H1 (cell line): ENCODE results near the gene KCNE4. TPM values are rescaled to one million over a fixed set of nuclear protein-coding genes. Genes with fewer than 3 reads are reported as not detected.

Experiments
- CTCF ChIA-PET: fragments of 300-600 bp; sonication (Branson Sonifier 250); formaldehyde crosslinking; loops from one replicate; lab custom pipeline; 2021; ENCODE audit not compliant: partially characterized antibody; lab: Charles Lee
- POLR2A ChIA-PET: fragments of 300-600 bp; sonication (Branson Sonifier 250); formaldehyde crosslinking; loops from one replicate; lab custom pipeline; 2021; ENCODE audit warnings: inconsistent platforms; ENCODE audit not compliant: partially characterized antibody; lab: Charles Lee
- DNase-seq, 2 experiments: peaks; one replicate each; pipeline versions ENCODE4 v3.0.0 to v3.0.0-alpha.2; 2010 to 2022; ENCODE audit warnings: low spot score in 2 of 2, low read depth in 1 of 2, mixed read lengths in 1 of 2
- FAIRE-seq: peaks from 2 replicates; lab custom pipeline; 2011; peaks lifted over from hg19 to GRCh38; lab: Jason Lieb, UNC
- H2AFZ ChIP-seq: 2 replicates; pipeline ENCODE4 v1.8.1; 2012; ENCODE audit warnings: low read length, inconsistent platforms
- H2AK5ac ChIP-seq: 2 replicates; pipeline ENCODE4 v1.6.1; 2013; ENCODE audit warnings: low read depth, low read length
- H2BK120ac ChIP-seq: replicated peaks from 2 replicates; pipeline ENCODE3; 2013; ENCODE audit warnings: low read depth, low read length, inconsistent platforms
- H2BK12ac ChIP-seq: 2 replicates; pipeline ENCODE4 v1.6.1; 2013; ENCODE audit warnings: low read depth, low read length
- H2BK15ac ChIP-seq: 2 replicates; pipeline ENCODE4 v1.6.1; 2013; ENCODE audit warnings: low read length
- H2BK20ac ChIP-seq: 2 replicates; pipeline ENCODE4 v1.6.1; 2013; ENCODE audit warnings: low read length
- H2BK5ac ChIP-seq: 2 replicates; pipeline ENCODE4 v1.6.1; 2013; ENCODE audit warnings: low read depth, low read length
- H3K14ac ChIP-seq: 2 replicates; pipeline ENCODE4 v1.6.1; 2013; ENCODE audit warnings: inconsistent platforms; ENCODE audit not compliant: insufficient read length
- H3K18ac ChIP-seq: 2 replicates; pipeline ENCODE4 v1.6.1; 2013; ENCODE audit warnings: low read length; ENCODE audit errors: extremely low read depth
- H3K23ac ChIP-seq: 2 replicates; pipeline ENCODE4 v1.6.1; 2013; ENCODE audit warnings: inconsistent platforms; ENCODE audit not compliant: insufficient read length
- H3K23me2 ChIP-seq: 2 replicates; pipeline ENCODE4 v1.6.1; 2013; ENCODE audit warnings: low read depth, low read length
- H3K27ac ChIP-seq: 2 replicates; pipeline ENCODE4 v1.6.1; 2011; ENCODE audit warnings: low read depth, low read length, inconsistent platforms
- H3K27me3 ChIP-seq, 4 experiments: replicated peaks in 1 of 4; 1 replicate in 1 of 4; 2 replicates in 3 of 4; pipeline versions ENCODE4 v1.6.1 to v1.8.1; 2011 to 2013; ENCODE audit warnings: low read length in 3 of 4, mild to moderate bottlenecking in 3 of 4, inconsistent platforms in 2 of 4, mixed read lengths in 2 of 4, moderate library complexity in 1 of 4; ENCODE audit not compliant: control insufficient read depth in 3 of 4, insufficient read depth in 3 of 4; ENCODE audit errors: extremely low read depth in 1 of 4
- H3K36me3 ChIP-seq, 4 experiments: 2 replicates each; pipeline versions ENCODE4 v1.6.1 to v1.8.1; 2011 to 2013; ENCODE audit warnings: mild to moderate bottlenecking in 4 of 4, low read length in 3 of 4, moderate library complexity in 2 of 4, control low read depth in 1 of 4, inconsistent platforms in 1 of 4; ENCODE audit not compliant: insufficient read depth in 4 of 4, control insufficient read depth in 2 of 4
- H3K4ac ChIP-seq: replicated peaks from 2 replicates; pipeline ENCODE3; 2013; ENCODE audit warnings: low read length, low read depth, mixed read lengths, inconsistent platforms; ENCODE audit not compliant: insufficient read length
- H3K4me1 ChIP-seq, 4 experiments: replicated peaks in 1 of 4; 1 replicate in 1 of 4; 2 replicates in 3 of 4; pipeline versions ENCODE4 v1.6.1 to v1.8.1; 2011 to 2013; ENCODE audit warnings: low read length in 3 of 4, inconsistent platforms in 2 of 4, mixed read lengths in 1 of 4; ENCODE audit not compliant: insufficient read depth in 4 of 4, control insufficient read depth in 3 of 4
- H3K4me2 ChIP-seq, 2 experiments: 2 replicates each; pipeline versions ENCODE4 v1.6.1 to v1.8.1; 2011 to 2013; ENCODE audit warnings: low read depth in 2 of 2, low read length in 2 of 2, control low read depth in 1 of 2, inconsistent platforms in 1 of 2, mild to moderate bottlenecking in 1 of 2; ENCODE audit not compliant: insufficient read depth in 1 of 2
- H3K4me3 ChIP-seq, 4 experiments: fragments of 200-600, 300-600 bp in 1 of 4; sonication (generic), shearing (Covaris generic), sonication (Bioruptor Twin) in 1 of 4; 2 replicates each; pipeline versions ENCODE4 v1.5.1 to v1.8.1; 2011 to 2016; ENCODE audit warnings: low read length in 4 of 4, low read depth in 3 of 4, control low read depth in 2 of 4, inconsistent platforms in 2 of 4, mild to moderate bottlenecking in 2 of 4, mixed read lengths in 1 of 4, moderate library complexity in 1 of 4; ENCODE audit not compliant: insufficient read depth in 2 of 4; ENCODE audit errors: extremely low read depth in 1 of 4
- H3K56ac ChIP-seq: replicated peaks from 2 replicates; pipeline ENCODE3; 2013; ENCODE audit warnings: low read depth, mild to moderate bottlenecking, mixed read lengths, low read length, inconsistent platforms; ENCODE audit not compliant: insufficient read length
- H3K79me1 ChIP-seq: 2 replicates; pipeline ENCODE4 v1.6.1; 2013; ENCODE audit warnings: low read depth, low read length, control low read depth
- H3K79me2 ChIP-seq, 2 experiments: 2 replicates each; pipeline versions ENCODE4 v1.6.1 to v1.8.1; 2012 to 2013; ENCODE audit warnings: low read length in 2 of 2, mild to moderate bottlenecking in 2 of 2, inconsistent platforms in 1 of 2; ENCODE audit not compliant: insufficient read depth in 2 of 2, control insufficient read depth in 1 of 2
- H3K9ac ChIP-seq, 4 experiments: replicated peaks in 1 of 4; 1 replicate in 1 of 4; 2 replicates in 3 of 4; pipeline versions ENCODE4 v1.6.1 to v1.8.1; 2011 to 2013; ENCODE audit warnings: low read depth in 3 of 4, low read length in 3 of 4, control low read depth in 2 of 4, mild to moderate bottlenecking in 2 of 4, moderate library complexity in 2 of 4, inconsistent platforms in 1 of 4; ENCODE audit errors: extremely low read depth in 1 of 4
- H3K9me3 ChIP-seq, 2 experiments: 2 replicates each; pipeline versions ENCODE4 v1.6.1 to v1.8.1; 2012 to 2013; ENCODE audit warnings: mild to moderate bottlenecking in 2 of 2, moderate library complexity in 2 of 2, control low read depth in 1 of 2, inconsistent platforms in 1 of 2, low read depth in 1 of 2, low read length in 1 of 2, mixed read lengths in 1 of 2; ENCODE audit not compliant: insufficient read depth in 2 of 2
- H4K20me1 ChIP-seq, 2 experiments: replicated peaks in 1 of 2; 2 replicates each; pipeline versions ENCODE3 to v1.8.1; 2011 to 2013; ENCODE audit warnings: inconsistent platforms in 2 of 2, low read length in 2 of 2, mild to moderate bottlenecking in 1 of 2; ENCODE audit not compliant: insufficient read depth in 2 of 2, control insufficient read depth in 1 of 2
- H4K5ac ChIP-seq: 2 replicates; pipeline ENCODE4 v1.6.1; 2013; ENCODE audit warnings: low read length, low read depth, mixed read lengths, inconsistent platforms; ENCODE audit not compliant: insufficient read length
- H4K8ac ChIP-seq: 2 replicates; pipeline ENCODE4 v1.8.0; 2013; ENCODE audit warnings: mild to moderate bottlenecking, moderate library complexity, low read length, inconsistent platforms; ENCODE audit not compliant: insufficient read depth; ENCODE audit errors: extremely low read depth
- H4K91ac ChIP-seq: replicated peaks from 2 replicates; pipeline ENCODE3; 2013; ENCODE audit warnings: low read length, mixed read lengths, inconsistent platforms; ENCODE audit not compliant: insufficient read length
- EZH2 ChIP-seq: fragments of 200-600 bp; sonication (generic); IDR thresholded peaks from 2 replicates; pipeline ENCODE4 v1.7.1; 2012; ENCODE audit warnings: low read depth, mild to moderate bottlenecking, moderate library complexity, low read length, inconsistent platforms; ENCODE audit not compliant: severe bottlenecking
- POU5F1 ChIP-seq: IDR thresholded peaks from 2 replicates; pipeline ENCODE4 v1.6.1; 2011; ENCODE audit warnings: low read depth, mild to moderate bottlenecking, low read length, moderate library complexity
- RXRA ChIP-seq: IDR thresholded peaks from 2 replicates; pipeline ENCODE4 v1.6.1; 2011; ENCODE audit warnings: low read depth, mild to moderate bottlenecking, low read length, moderate library complexity; ENCODE audit not compliant: insufficient read depth
- SAP30 ChIP-seq: fragments of 300-600 bp; sonication (generic); IDR thresholded peaks from 2 replicates; pipeline ENCODE4 v1.7.1; 2012; ENCODE audit warnings: low read length, moderate library complexity, mild to moderate bottlenecking, inconsistent platforms; ENCODE audit not compliant: insufficient read depth, insufficient replicate concordance
- SIN3A ChIP-seq, 2 experiments: IDR thresholded peaks in 1 of 2; conservative IDR thresholded peaks in 1 of 2; 2 replicates each; pipeline ENCODE4 v1.6.1; 2011 to 2012; ENCODE audit warnings: low read length in 2 of 2, improper control_type of control experiment in 1 of 2, low read depth in 1 of 2, mild to moderate bottlenecking in 1 of 2
- TCF12 ChIP-seq: IDR thresholded peaks from 2 replicates; pipeline ENCODE4 v1.6.1; 2011; ENCODE audit warnings: low read depth, mild to moderate bottlenecking, low read length
- TEAD4 ChIP-seq: IDR thresholded peaks from 2 replicates; pipeline ENCODE4 v1.6.1; 2012; ENCODE audit warnings: low read depth, low read length, inconsistent platforms, mixed read lengths
- WGBS, 2 experiments: shearing (Covaris generic) in 1 of 2; methylation state at CpG; one replicate each; pipeline versions ENCODE4 v1.1.6 to v1.1.7; 2013 to 2015; ENCODE audit warnings: low lambda C conversion rate in 2 of 2, mixed read lengths in 2 of 2, inconsistent platforms in 1 of 2, low coverage in 1 of 2, missing lambda C conversion rate in 1 of 2; ENCODE audit not compliant: insufficient replicate concordance in 2 of 2, insufficient coverage in 1 of 2, insufficient read length in 1 of 2; ENCODE audit errors: extremely low coverage in 1 of 2, missing lambda C conversion rate in 1 of 2; 5-methylcytosine and 5-hydroxymethylcytosine counted together
- polyA plus RNA-seq, 7 experiments: library from polyadenylated mRNA; depleted of rRNA in 3 of 7; stranded (reverse) in 5 of 7; unstranded in 2 of 7; fragments of >200 nt in 5 of 7; fragments of 200-250 nt in 2 of 7; gene quantifications; 1 replicate in 5 of 7; 2 replicates in 1 of 7; 4 replicates in 1 of 7; pipeline versions ENCODE4 v1.2.1 to v1.2.3, GENCODE V29; 2011 to 2013; ENCODE audit warnings: missing spikeins in 2 of 7, mixed read lengths in 2 of 7
- total RNA-seq: library from RNA; stranded (reverse); fragmentation: NEBNext Ultra II Directional; extraction: Animal tissue kit (Norgen Biotek cat#: 25700); gene quantifications from 2 replicates; pipeline ENCODE4 v1.2.1, GENCODE V29; 2021
- TF ChIP-seq, protein P1 (sequence below), 3 experiments: IDR thresholded peaks; 1 replicate in 2 of 3; 2 replicates in 1 of 3; pipeline versions ENCODE4 v1.5.1 to v1.6.1; 2011; ENCODE audit warnings: low read length in 3 of 3, mild to moderate bottlenecking in 3 of 3, inconsistent platforms in 2 of 3, low read depth in 1 of 3, moderate library complexity in 1 of 3; ENCODE audit not compliant: insufficient read depth in 1 of 3; ENCODE audit errors: control extremely low read depth in 1 of 3

Gene KCNE4
- total and polyA plus RNA-seq, 2 of the 8 experiments (the other 6 are each of a cell fraction or from before 2014, with no cell fraction given) = 0.08 to 0.09 TPM

- Histone ChIP-seq H2BK5ac (no peak overlapping the region), H2BK120ac (no peak overlapping the region), H4K5ac (no peak overlapping the region), H3K4ac (no peak overlapping the region), H3K9me3 (no peaks in the 10 kb centered on the region), H3K23ac (no peak overlapping the region), H2AFZ (no peak overlapping the region), H4K8ac (no peak overlapping the region), H3K4me3 (no peak overlapping the region), H4K91ac (no peak overlapping the region), H2BK20ac (no peak overlapping the region), H2BK12ac (no peak overlapping the region), H3K14ac (no peak overlapping the region), H3K4me2 (no peak overlapping the region), H3K56ac (no peak overlapping the region), H3K23me2 (no peaks in the 10 kb centered on the region), H3K27ac (no peak overlapping the region), H2AK5ac (no peak overlapping the region), H3K79me2 (no peaks in the 10 kb centered on the region), H3K79me1 (no peaks in the 10 kb centered on the region), H3K18ac (no peak overlapping the region), H4K20me1 (no peaks in the 10 kb centered on the region), H3K36me3 (no peaks in the 10 kb centered on the region), H3K4me1 (peaks cover 0 to 3% (median 0%) of the 10 kb centered on the region in 4 experiments; a peak in 2 of 7 replicates), H2BK15ac (no peak overlapping the region), H3K27me3 (no peaks in the 10 kb centered on the region), H3K9ac (no peak overlapping the region)
- no peak for DNase-seq
- CTCF ChIA-PET = no interaction called here
- 94% methylated on average over 4 of the region's 4 CpGs; no CpG with 5 or more reads in 1 of the 2 experiments for WGBS, 2 experiments
- POLR2A ChIA-PET = no interaction called here
- no peak for FAIRE-seq
- TF ChIP-seq, protein P1, sequence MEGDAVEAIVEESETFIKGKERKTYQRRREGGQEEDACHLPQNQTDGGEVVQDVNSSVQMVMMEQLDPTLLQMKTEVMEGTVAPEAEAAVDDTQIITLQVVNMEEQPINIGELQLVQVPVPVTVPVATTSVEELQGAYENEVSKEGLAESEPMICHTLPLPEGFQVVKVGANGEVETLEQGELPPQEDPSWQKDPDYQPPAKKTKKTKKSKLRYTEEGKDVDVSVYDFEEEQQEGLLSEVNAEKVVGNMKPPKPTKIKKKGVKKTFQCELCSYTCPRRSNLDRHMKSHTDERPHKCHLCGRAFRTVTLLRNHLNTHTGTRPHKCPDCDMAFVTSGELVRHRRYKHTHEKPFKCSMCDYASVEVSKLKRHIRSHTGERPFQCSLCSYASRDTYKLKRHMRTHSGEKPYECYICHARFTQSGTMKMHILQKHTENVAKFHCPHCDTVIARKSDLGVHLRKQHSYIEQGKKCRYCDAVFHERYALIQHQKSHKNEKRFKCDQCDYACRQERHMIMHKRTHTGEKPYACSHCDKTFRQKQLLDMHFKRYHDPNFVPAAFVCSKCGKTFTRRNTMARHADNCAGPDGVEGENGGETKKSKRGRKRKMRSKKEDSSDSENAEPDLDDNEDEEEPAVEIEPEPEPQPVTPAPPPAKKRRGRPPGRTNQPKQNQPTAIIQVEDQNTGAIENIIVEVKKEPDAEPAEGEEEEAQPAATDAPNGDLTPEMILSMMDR (IDR thresholded peaks at IDR 0.05; ENCODE audit: control extremely low read depth in 1 of 3, insufficient read depth in 1 of 3, low read depth in 1 of 3, low read length in 3 of 3) = no peak
- TF ChIP-seq TCF12 (no peak), SIN3A (conservative IDR thresholded peaks at IDR 0.05 in 1 of 2, IDR thresholded peaks at IDR 0.05 in 1 of 2; ENCODE audit: low read depth in 1 of 2, low read length in 2 of 2) (no peak), TEAD4 (no peak), POU5F1 (no peak), EZH2 (no peak), SAP30 (no peak), RXRA (no peak)
These were observed 8.3 kb downstream of the KCNE4 start for GRCh38 chr2:223060201-223060825.
